GM19467 (cell line): ENCODE data around the gene TFPI.
"Not testable (repeated sequence)": the region's sequence is repeated elsewhere in the genome, so short reads cannot be mapped to it uniquely, and the experiment has no call there.

Experiments used
- ATAC-seq: cut with Tn5 transposase; IDR thresholded peaks from one replicate; pipeline ENCODE4 v1.9.1; 2021; ENCODE audit warnings: mild to moderate bottlenecking, moderate library complexity; ENCODE audit not compliant: unreplicated experiment

The TFPI gene

GRCh38 chr2:187554704-187555082 is 458 bp upstream of the TFPI start:
- no peak for ATAC-seq

GRCh38 chr2:187552828-187553681 is 1.2 kb downstream of the TFPI start:
- no peak for ATAC-seq

GRCh38 chr2:187552381-187552780 is 1.9 kb downstream of the TFPI start:
- ATAC-seq: no peak

DNA sequence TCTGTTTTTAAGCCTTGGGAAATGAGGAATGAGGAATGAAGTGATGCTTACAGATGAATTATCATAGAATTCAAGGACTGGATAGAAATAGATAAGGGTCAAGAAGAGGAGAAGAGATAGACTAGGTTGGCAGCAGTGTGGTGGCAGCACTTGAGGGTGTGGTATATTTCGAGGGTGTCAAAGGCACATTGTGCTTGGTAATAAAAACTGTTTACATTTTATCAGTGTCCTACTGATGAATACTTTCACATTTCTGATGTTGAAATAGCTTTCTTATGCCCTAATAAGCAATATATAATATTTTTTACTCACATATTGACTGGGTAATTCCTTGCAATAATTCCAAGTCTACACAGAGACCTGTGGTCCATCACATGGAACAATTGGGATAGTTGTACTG is 3.4 kb downstream of the TFPI start:
- ATAC-seq: no peak

GRCh38 chr2:187549951-187550555 is 4.2 kb downstream of the TFPI start:
- no peak for ATAC-seq

DNA sequence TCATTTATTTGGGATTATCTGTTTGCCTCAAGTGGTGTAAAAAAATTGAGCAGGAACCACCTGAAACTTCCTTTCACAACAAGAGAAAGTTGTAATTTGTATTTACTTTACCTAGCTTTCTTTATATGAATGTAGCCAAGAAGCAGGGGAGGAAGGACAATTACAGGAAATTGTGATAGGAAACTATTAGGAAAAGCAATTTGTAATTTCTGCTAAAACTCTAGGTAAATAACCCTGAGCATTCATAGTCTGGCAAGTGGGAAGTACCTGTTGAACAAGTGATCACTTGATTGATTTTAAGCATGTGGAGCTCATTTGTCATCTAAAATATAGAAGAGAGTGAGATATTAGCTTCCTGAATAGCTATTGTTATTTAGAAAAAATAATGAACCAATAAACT is 5.0 kb downstream of the TFPI start:
- ATAC-seq: no peak

DNA sequence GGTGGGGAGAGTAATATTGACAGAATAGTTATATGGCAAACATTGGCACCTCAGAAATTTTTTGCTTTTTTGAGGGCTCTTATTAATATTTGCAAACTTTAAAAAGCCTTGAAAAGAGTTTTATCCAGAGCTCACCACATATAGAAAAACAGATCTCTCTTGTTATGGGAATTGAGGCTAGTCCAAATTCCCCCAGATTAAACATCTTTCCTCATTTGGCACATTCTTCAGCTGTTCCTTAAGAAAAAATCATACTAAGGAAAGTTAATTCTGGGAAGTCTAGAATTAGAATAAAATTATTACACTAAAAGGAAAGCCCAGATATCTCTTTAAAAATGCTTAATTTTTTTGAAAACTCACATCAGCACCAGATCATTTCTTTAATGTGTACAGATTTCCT is 5.6 kb downstream of the TFPI start:
- ATAC-seq: no peak

- ATAC-seq: no peak
Measured at GRCh38 chr2:187547353-187547979, 6.8 kb downstream of the TFPI start.

- no peak for ATAC-seq
Measured at GRCh38 chr2:187546762-187547333, 7.4 kb downstream of the TFPI start.

GRCh38 chr2:187545238-187545751 is 8.9 kb downstream of the TFPI start:
- no peak for ATAC-seq

- no peak for ATAC-seq
Measured at GRCh38 chr2:187544371-187545080, 9.7 kb downstream of the TFPI start.

DNA sequence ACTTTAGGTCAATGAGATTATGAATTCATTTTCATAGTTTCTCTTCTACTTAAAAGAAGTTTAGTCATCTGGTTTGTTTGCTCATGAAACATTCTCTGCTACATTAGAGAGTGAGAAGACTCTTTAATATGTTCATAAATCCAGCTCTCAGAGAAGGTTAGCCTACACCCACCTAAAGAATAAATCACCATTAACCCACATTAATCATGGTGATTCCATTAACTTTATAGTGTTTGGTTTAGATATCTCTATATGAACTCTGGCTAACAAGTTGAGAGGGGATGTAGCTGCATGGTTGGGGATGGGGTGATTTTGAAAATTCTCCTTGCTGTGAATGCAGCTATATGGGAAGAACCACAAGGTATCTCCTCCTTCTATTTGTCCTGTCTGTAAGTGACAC is 10.7 kb downstream of the TFPI start:
- ATAC-seq: no peak

DNA sequence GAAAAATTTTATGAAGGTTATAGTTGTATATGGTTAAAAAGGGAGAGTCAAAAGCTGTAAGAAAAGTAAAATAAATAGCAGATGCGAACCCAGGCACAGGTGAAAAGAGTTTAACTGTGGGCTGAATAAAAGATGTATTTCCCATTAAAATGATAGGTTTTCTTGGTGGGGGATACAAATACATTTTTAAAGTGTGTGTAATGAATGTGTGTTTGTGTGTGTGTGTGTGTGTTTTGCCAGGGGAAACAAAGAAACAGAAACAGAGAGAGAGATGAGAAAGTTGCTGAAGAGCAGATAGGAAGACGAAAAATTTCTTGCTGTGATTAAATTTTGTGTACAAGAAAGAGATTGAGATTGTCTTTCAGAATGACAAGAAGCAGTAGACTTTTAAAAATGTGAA is 12.1 kb downstream of the TFPI start:
- no peak for ATAC-seq

GRCh38 chr2:187541086-187542085 is 12.8 kb downstream of the TFPI start:
- ATAC-seq: no peak

- ATAC-seq: not testable (repeated sequence)
Measured at GRCh38 chr2:187538222-187538621, 16.0 kb downstream of the TFPI start.

- not testable (repeated sequence) for ATAC-seq
Measured at GRCh38 chr2:187535381-187535780, 18.9 kb downstream of the TFPI start.

GRCh38 chr2:187532333-187533120 is 21.7 kb downstream of the TFPI start:
- ATAC-seq: no peak

GRCh38 chr2:187529977-187530721 is 24.1 kb downstream of the TFPI start:
- no peak for ATAC-seq
